Measurements from ENCODE around the gene ZNF266. TPM values are rescaled to one million over a fixed set of nuclear protein-coding genes. Genes with fewer than 3 reads are reported as not detected.

Gene ZNF266
- total RNA-seq, 2 experiments from 2014 or later, result 28.2 to 32.1 TPM

Other genes with a start within 250 kb of the ZNF266 start
- not detected for gene OR7D4, start 216.0 kb downstream of the ZNF266 start, total RNA-seq
- not detected for gene OR7E24, start 184.6 kb downstream of the ZNF266 start, total RNA-seq
- gene ZNF699, start 125.7 kb downstream of the ZNF266 start, total RNA-seq, result 1 to 10 TPM; 4.1 to 4.3 TPM
- gene ZNF559, start 111.4 kb downstream of the ZNF266 start, total RNA-seq, result 10 to 100 TPM; 10.7 to 11.2 TPM
- gene ZNF177, start 72.6 kb downstream of the ZNF266 start, total RNA-seq, result under 1 TPM; 0.36 to 0.48 TPM
- gene ZNF560, start 63.0 kb upstream of the ZNF266 start, total RNA-seq, result not detected
- gene ZNF426, start 103.1 kb upstream of the ZNF266 start, total RNA-seq, result 10 to 100 TPM; 15.6 to 15.7 TPM
- 10 to 100 TPM; 83.8 to 85.9 TPM for gene ZNF121, start 148.9 kb upstream of the ZNF266 start, total RNA-seq
- 10 to 100 TPM; 33.6 to 33.8 TPM for gene ZNF561, start 185.7 kb upstream of the ZNF266 start, total RNA-seq
- gene ZNF562, start 239.5 kb upstream of the ZNF266 start, total RNA-seq, result 10 to 100 TPM; 45.0 to 47.6 TPM

All from activated CD8-positive, alpha-beta memory T cell treated with anti-CD3 and anti-CD28 coated beads for 36 hours (primary cell).